ENCODE data around the gene MOV10.

The MOV10 gene

DNA sequence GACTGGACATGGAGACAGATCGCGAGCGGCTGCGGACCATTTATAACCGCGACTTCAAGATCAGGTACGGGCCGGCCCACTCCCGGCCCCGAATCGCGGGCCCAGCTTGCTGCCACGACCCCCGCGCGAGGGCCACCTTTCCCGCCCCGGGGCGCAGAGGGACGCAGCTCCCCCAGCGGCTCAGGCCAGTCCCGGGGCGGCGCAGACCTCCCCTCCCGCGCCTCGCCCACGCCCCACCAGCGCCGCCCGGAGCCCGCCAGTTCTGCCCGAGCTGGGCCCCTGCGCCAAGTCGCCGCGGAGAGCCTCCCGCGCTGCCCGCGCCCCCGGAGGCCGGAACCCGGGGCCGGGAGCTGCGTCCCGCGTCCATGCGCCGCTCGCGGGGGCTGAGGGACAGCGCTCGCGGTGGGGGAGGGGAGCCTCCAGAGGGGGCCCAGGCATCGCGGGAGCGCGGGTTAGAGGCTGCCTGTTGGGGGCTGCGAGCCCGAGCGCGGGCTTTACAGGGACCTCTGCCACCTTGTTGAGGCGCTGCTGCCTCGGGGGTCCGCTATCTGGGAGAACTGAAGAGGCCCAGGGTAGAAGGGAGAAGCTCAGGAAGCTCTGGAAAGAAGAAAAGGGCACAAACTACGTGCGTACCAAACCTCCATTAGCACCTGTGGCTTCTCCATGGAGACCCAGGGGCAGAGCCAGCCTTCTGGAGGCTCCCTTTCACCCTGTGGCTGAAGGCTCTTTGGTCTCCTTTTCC, 698 bp downstream of the MOV10 start:
- DNase-seq, result peak; percentile 21 to 37

DNA sequence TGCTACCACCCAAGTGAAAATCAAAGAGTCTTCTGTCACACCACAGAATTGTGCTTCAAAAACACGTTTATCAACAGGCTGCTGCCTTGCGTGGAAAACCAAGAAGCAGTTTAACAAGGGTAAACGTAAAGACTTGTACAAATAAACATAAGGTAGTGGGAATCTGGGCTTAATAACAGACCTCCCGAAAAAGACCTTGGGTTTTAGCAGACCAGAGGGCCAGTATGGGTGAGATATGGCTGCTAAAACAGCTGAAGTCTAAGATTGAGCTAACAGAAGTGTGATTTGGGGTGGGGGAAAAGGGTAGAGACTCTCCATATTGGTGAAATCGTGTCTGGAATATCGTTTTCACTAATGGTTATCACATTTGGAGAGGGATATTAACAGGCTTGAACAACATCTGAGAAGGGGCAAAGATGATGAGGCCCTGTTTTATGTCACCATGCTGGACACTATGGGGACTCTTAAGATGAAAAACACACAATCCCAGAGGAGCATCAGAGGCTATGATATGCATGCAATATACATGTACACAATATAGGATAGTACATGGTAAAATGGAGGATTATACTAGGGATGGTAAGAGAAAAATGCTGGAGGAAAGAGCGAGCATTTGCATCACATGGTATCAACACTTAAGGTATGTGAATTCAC, 1.4 kb downstream of the MOV10 start:
- DNase-seq, result no peak

- DNase-seq, result no peak
These were observed 2.1 kb downstream of the MOV10 start for GRCh38 chr1:112676543-112676942.

DNA sequence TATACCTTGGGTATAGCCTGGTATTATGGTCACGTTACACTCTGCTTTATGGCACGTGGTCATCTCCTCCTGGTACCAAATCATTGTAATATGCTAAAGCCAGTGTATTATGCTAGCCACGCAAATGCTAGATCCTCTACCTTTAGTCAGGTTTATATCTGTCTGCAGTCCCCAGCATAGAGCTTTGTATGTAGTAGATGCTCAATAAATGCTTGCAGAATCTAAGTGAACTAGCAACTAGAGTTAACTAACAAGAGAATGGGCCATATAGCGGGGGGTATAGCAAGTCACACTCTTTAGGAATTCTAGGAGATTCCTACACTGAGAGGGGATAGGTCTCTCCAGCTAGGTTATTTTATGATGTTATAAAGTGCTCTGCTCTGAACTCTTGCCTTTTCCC, 3.0 kb downstream of the MOV10 start:
- no peak for DNase-seq

GRCh38 chr1:112678605-112679004, 4.1 kb downstream of the MOV10 start:
- DNase-seq, result no peak

- no peak for DNase-seq
These were observed 11.5 kb downstream of the MOV10 start for GRCh38 chr1:112685913-112686312.

DNA sequence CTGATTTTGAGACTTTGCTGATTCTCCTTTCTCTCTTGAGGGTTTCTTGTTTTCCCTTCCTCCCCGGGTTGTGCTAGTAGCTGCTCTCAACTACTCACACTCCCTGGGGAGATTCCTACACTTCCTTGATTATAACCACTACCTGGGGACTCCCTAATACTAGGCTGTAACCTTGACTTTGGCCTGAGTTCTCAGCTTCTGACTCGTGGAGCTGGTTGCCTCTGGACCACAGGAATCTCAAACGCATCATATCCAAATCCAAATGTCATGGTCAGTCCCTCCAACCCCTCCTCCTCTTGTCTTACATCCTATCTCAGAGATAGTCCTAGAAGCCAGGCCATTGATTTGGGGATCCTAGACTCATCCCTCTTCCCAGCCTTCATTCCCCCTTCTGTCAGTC, 12.0 kb downstream of the MOV10 start:
- DNase-seq, result no peak

DNA sequence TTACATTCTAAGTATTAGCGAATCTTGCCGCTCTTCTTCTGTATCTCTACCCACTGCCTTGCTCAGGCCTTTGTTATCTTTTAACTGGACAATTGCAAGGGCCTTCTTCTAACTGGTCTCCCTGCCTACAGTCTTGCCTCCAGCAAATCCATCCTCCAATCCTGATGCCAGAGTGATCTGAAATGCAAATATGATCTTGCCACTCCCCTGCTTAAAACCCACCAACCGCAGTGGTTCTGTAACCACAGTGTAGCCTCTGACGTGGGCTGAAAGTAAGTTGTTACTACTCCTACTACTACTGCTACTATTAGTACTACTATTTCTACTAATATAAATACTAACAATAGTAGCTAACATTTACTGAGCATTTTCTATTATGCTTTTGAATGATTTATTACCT, 12.4 kb downstream of the MOV10 start:
- no peak for DNase-seq

DNA sequence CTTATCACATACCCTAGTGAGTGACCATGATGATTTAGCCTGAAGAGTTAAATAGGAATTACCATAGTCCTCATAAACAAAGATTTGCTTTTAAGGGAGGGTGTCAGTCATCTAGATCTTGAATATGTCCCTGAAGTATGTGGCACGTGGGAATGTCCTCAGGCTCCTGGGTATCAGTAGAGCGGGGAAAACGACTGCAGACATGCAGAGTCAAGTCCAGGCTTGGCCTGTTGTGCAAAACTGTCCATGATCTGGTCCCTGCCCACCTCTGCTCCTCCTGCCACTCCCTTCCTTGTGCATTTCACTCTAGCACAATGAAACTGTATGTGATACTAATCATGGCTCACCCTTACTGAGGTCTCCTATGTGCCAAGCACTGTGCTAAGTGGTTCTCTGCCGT, 12.9 kb downstream of the MOV10 start:
- DNase-seq, result no peak

DNA sequence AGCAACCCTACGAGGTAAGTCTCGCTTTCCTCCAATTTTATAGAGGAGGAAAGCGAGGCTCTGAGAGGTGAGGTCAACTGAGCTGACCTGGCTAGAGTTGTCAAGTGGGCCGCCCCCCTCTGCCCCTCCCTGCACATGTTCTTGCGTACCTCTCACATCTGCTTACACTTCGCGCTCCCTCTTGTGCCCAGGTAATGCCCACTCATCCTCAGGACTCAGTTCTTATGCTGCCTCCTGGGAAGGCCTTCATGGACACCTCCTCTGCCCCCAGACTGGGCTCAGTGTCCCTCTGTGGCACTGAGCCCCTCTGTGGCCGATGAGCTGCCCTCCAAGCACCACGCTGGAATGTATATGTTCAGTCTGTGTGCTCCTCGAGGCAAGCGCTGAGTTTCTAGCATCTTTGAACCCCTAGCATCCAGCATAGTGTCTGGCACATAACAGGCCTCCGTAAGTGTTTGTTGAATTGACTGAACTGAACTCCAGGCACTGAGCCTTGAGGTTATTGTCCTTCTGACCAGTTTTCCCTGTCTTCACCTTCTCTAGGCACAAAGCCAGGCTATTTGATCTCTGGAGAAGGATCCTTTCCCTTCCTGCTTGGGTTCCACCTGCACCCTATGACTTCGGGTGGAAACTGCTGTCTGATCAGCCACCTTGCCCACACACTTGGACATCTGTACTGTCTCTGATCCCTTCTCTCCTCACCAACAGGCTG, 13.5 kb downstream of the MOV10 start:
- DNase-seq, result no peak

GRCh38 chr1:112688781-112689193, 14.3 kb downstream of the MOV10 start:
- DNase-seq, result no peak

DNA sequence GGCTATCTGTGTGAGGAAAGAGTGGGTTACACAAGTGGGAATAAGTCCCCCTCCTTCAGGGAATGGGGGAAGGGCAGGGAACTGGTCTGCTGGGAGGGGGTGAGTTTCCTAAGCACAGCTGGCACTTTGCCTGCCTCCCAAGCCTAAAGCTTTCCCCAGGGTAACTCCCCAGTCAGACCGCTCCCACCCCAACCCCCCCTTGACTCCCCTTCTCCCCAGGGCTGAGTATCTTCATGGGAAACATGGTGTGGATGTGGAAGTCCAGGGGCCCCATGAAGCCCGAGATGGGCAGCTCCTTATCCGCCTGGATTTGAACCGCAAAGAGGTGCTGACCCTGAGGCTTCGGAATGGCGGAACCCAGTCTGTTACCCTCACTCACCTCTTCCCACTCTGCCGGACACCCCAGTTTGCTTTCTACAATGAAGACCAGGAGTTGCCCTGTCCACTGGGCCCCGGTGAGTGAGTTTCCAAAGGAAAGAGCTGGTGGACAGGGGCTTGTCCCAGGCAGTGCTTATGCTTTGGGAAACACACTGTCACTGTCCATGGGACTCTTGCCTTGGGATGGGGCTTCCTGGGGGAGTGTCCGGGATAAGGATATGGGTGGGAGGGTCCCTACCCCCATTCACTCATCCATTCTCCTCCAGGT, 14.9 kb downstream of the MOV10 start:
- DNase-seq, result no peak

- no peak for DNase-seq
These were observed 15.4 kb downstream of the MOV10 start for GRCh38 chr1:112689842-112690237.

GRCh38 chr1:112692681-112693080, 18.2 kb downstream of the MOV10 start:
- DNase-seq, result no peak

DNA sequence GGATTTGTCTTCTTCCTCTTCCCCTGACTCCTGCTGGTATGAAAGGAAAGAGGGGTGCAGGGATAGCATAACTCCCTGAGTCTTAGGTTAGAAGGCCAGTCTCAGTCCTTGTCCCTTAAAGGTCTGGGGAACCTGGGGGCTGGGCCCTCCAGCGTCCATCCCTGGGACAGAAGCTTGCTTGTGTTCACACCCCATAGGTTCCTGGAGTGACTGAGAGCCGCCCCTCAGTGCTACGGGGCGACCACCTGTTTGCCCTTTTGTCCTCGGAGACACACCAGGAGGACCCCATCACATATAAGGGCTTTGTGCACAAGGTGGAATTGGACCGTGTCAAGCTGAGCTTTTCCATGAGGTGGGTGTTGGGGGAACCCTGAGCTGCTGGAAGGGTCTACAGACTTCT, 19.4 kb downstream of the MOV10 start:
- DNase-seq, result no peak

DNA sequence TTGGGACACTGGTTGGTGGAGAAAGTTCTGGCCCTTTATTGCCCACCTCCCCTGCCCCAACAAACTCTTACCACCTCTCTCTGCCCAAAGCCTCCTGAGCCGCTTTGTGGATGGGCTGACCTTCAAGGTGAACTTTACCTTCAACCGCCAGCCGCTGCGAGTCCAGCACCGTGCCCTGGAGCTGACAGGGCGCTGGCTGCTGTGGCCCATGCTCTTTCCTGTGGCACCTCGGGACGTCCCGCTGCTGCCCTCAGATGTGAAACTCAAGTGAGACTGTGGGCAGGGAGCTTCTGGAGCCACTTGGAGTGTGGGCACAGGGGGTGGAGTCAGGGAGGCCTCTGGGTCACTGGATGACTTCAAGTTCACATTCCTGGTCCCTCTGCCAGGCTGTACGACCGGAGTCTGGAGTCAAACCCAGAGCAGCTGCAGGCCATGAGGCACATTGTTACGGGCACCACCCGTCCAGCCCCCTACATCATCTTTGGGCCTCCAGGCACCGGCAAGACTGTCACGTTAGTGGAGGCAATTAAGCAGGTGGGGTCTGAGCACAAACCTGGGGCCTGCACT, 20.0 kb downstream of the MOV10 start:
- DNase-seq, result no peak

- DNase-seq, result no peak
These were observed 20.8 kb downstream of the MOV10 start for GRCh38 chr1:112695276-112695675.

GRCh38 chr1:112696578-112697314, 22.3 kb downstream of the MOV10 start:
- DNase-seq, result no peak

DNA sequence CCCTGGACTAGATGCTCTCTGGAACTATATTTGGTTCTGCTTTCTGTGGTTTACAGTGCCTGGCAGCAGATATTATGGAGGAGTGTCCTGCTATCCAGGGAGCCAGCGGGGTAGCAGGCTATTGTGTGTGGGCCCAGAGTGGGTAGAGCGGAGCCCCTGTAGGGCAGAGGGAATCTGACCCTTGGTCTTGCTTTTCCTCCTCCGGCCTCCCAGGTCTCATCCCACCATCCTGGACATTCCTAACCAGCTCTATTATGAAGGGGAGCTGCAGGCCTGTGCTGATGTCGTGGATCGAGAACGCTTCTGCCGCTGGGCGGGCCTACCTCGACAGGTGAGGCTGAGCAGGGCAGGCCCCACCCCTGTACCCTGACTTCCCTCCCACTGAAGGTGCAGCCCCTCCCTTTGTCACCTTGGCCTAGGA, 23.3 kb downstream of the MOV10 start:
- no peak for DNase-seq

DNA sequence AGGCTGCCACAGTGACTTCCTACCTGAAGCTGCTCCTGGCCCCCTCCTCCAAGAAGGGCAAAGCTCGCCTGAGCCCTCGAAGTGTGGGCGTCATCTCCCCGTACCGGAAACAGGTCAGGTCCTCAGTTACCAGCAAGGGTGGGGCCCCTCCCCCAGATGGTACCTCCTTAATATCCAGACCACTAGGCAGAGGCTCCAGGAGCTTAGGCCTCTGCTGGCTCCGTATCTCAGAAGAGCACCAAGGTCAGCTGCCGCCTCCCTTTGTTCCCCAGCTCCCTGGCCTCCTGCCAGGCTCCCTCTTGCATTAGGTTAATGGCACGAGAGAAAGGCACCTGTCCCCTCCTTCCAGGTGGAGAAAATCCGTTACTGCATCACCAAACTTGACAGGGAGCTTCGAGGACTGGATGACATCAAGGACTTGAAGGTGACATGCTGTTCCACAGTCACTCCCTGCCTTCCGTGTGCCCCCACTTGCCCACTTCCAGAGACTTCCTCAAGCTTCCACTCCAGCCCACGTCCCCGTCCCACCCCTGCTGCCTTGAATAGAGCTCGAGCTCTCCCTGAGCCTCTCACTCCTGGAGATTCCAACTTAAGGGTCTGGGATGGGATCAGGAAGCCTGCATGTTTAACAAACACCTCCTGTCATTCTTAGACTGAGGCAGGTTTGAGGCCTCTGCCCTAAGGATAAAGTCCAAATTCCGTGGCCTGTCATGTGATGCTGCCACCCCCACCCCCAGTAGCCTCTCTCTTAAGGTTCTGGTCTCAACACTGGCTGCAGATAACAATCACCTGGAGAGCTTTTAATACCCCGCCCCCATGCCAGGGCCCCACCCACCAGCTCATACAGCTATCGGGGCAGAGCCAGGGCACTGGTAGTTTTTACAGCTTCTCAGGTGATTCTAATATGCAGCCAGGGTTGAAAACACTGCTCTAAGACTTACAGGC, 24.2 kb downstream of the MOV10 start:
- DNase-seq, result no peak

GRCh38 chr1:112699425-112700144, 25.1 kb downstream of the MOV10 start:
- DNase-seq, result no peak
